Hepatocyte (in vitro differentiated cells): ENCODE measurements around the gene PGLYRP1.

Experiments
- CTCF ChIP-seq: fragments of 200-600 bp; sonication (generic); IDR thresholded peaks from 2 replicates; pipeline ENCODE4 v1.5.1; 2016; ENCODE audit warnings: antibody characterized with exemption, mild to moderate bottlenecking; ENCODE audit not compliant: poor library complexity
- EZH2 ChIP-seq: fragments of 200-600 bp; sonication (generic); IDR thresholded peaks from 2 replicates; pipeline ENCODE4 v1.6.1; 2016; ENCODE audit warnings: antibody characterized with exemption, mild to moderate bottlenecking, borderline replicate concordance
- EZH2phosphoT487 ChIP-seq: fragments of 200-600 bp; sonication (generic); IDR thresholded peaks from one replicate; pipeline ENCODE4 v1.6.1; 2018; ENCODE audit warnings: antibody characterized with exemption, mild to moderate bottlenecking, low read depth, moderate library complexity; ENCODE audit not compliant: unreplicated experiment, severe bottlenecking

- TF ChIP-seq CTCF (no peak), EZH2phosphoT487 (no peak), EZH2 (no peak)
These were observed 35.9 kb upstream of the PGLYRP1 start for GRCh38 chr19:46058778-46059177.
